HEK293T (cell line): ENCODE measurements around the gene LSM14A.

Experiments
- CTCF ChIA-PET: fragments of 350-600 bp; formaldehyde crosslinking; extraction: SDS; loops from one replicate; lab custom pipeline; 2021; ENCODE audit warnings: antibody characterized with exemption, inconsistent platforms; lab: Yijun Ruan, JAX
- POLR2A ChIA-PET: fragments of 350-600 bp; formaldehyde crosslinking; extraction: SDS; loops from one replicate; lab custom pipeline; 2020; ENCODE audit warnings: antibody characterized with exemption, inconsistent platforms; lab: Yijun Ruan, JAX
- DNase-seq: peaks from one replicate; pipeline ENCODE4 v3.0.0; 2012; ENCODE audit warnings: mixed read lengths; ENCODE audit errors: extremely low spot score
- ARNT ChIP-seq: fragments of 450-650 bp; IDR thresholded peaks from 2 replicates; pipeline ENCODE4 v1.6.1; 2017; ENCODE audit warnings: mild to moderate bottlenecking
- BHLHE40 ChIP-seq: fragments of 450-650 bp; IDR thresholded peaks from 2 replicates; pipeline ENCODE4 v1.6.1; 2016; ENCODE audit warnings: mild to moderate bottlenecking, moderate library complexity, borderline replicate concordance
- CTBP1 ChIP-seq: fragments of 450-650 bp; IDR thresholded peaks from 2 replicates; pipeline ENCODE4 v1.6.1; 2016; ENCODE audit warnings: borderline replicate concordance
- ELF4 ChIP-seq: fragments of 450-650 bp; IDR thresholded peaks from 2 replicates; pipeline ENCODE4 v1.6.1; 2017; ENCODE audit warnings: antibody characterized with exemption
- FOXA1 ChIP-seq: fragments of 450-650 bp; IDR thresholded peaks from 2 replicates; pipeline ENCODE4 v1.6.1; 2016; ENCODE audit warnings: mild to moderate bottlenecking
- FOXK2 ChIP-seq: fragments of 450-650 bp; IDR thresholded peaks from 2 replicates; pipeline ENCODE4 v1.6.1; 2016; ENCODE audit warnings: mild to moderate bottlenecking
- FOXM1 ChIP-seq: fragments of 450-650 bp; IDR thresholded peaks from 2 replicates; pipeline ENCODE4 v1.6.1; 2017; ENCODE audit warnings: mild to moderate bottlenecking, borderline replicate concordance
- HDGF ChIP-seq: fragments of 450-650 bp; IDR thresholded peaks from 2 replicates; pipeline ENCODE4 v1.6.1; 2017; ENCODE audit warnings: antibody characterized with exemption, borderline replicate concordance
- L3MBTL2 ChIP-seq: fragments of 450-650 bp; conservative IDR thresholded peaks from 2 replicates; pipeline ENCODE4 v1.6.1; 2016; ENCODE audit warnings: mild to moderate bottlenecking
- LEF1 ChIP-seq: fragments of 450-650 bp; IDR thresholded peaks from 2 replicates; pipeline ENCODE4 v1.6.1; 2017; ENCODE audit warnings: mild to moderate bottlenecking, borderline replicate concordance
- NFRKB ChIP-seq: fragments of 450-650 bp; IDR thresholded peaks from 2 replicates; pipeline ENCODE4 v1.6.1; 2016; ENCODE audit warnings: mild to moderate bottlenecking, moderate library complexity
- PKNOX1 ChIP-seq: fragments of 450-650 bp; IDR thresholded peaks from 2 replicates; pipeline ENCODE4 v1.6.1; 2016
- SP1 ChIP-seq: fragments of 450-650 bp; IDR thresholded peaks from 2 replicates; pipeline ENCODE4 v1.6.1; 2017
- SUZ12 ChIP-seq: fragments of 450-650 bp; IDR thresholded peaks from 2 replicates; pipeline ENCODE4 v1.6.1; 2016; ENCODE audit warnings: mild to moderate bottlenecking
- TARDBP ChIP-seq: fragments of 450-650 bp; IDR thresholded peaks from 2 replicates; pipeline ENCODE4 v1.6.1; 2016
- ZNF384 ChIP-seq: fragments of 450-650 bp; IDR thresholded peaks from 2 replicates; pipeline ENCODE4 v1.6.1; 2016

Gene LSM14A

GRCh38 chr19:34180709-34181108 is 8.4 kb downstream of the LSM14A start:
- ChIA-PET POLR2A (interaction anchor here (1.4 kb wide), 1 partner anchor 184 kb away, joined by 3 read pairs; the partner anchor contains the start of gene GPI), CTCF (no interaction called here)
- DNase-seq: no peak
- TF ChIP-seq HDGF (no peak), ARNT (no peak), PKNOX1 (no peak), SP1 (no peak), CTBP1 (no peak), FOXK2 (no peak), FOXA1 (no peak), ELF4 (no peak), FOXM1 (no peak)

GRCh38 chr19:34181111-34181864 is 9.0 kb downstream of the LSM14A start:
- POLR2A ChIA-PET: interaction anchor here (1.1 to 3.7 kb wide), 2 partner anchors 8 to 10 kb away, joined by 3 to 14 read pairs; no protein-coding TSS in a partner anchor
- TF ChIP-seq SUZ12 (no peak), ARNT (no peak), ELF4 (no peak)

DNA sequence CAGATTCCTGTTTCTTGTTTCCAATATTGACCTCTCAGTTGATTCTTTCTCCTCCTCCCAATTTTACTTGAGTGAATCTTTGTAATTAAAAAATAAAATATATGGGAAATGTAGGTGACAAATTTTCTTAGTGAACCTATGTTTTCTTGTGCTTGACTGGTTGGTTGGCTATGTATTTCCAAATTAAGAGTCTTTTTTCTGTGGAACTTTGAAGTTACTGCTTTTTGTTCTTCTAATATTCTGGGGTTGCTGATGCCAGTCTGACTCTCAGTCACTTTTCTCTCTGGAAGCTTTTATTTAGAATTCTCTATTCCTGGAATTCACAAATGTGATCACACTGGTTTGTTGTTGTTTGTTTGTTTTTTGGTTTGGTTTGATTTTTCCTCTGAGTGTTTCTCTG is 9.8 kb downstream of the LSM14A start:
- ChIA-PET POLR2A (interaction anchor here (1.1 to 3.7 kb wide), 2 partner anchors 9 to 11 kb away, joined by 3 to 14 read pairs; no protein-coding TSS in a partner anchor), CTCF (interaction anchor here (0.6 kb wide), 2 partner anchors 36 to 382 kb away, joined by 3 to 4 read pairs; no protein-coding TSS in a partner anchor)
- DNase-seq: no peak
- TF ChIP-seq SUZ12 (no peak), L3MBTL2 (no peak), FOXM1 (no peak), HDGF (no peak), LEF1 (no peak), BHLHE40 (no peak), FOXA1 (no peak), CTBP1 (no peak), FOXK2 (no peak), ELF4 (no peak), SP1 (no peak), NFRKB (no peak), PKNOX1 (no peak), ZNF384 (no peak), ARNT (no peak), TARDBP (no peak)

More at GRCh38 chr19:34181111-34181864, 9.0 kb downstream of the LSM14A start:
- CTCF ChIA-PET: interaction anchor here (0.6 kb wide), 1 partner anchor 382 kb away, joined by 3 read pairs; no protein-coding TSS in a partner anchor
- no peak for DNase-seq

GRCh38 chr19:34184880-34185491 is 12.7 kb downstream of the LSM14A start:
- ChIA-PET POLR2A (interaction anchor here (1.3 to 3.7 kb wide), 2 partner anchors 13 to 14 kb away, joined by 3 to 14 read pairs; partner anchors contain the start of gene LSM14A), CTCF (no interaction called here)
- TF ChIP-seq BHLHE40 (no peak), SUZ12 (no peak), CTBP1 (no peak), NFRKB (no peak), L3MBTL2 (no peak), ELF4 (no peak), SP1 (no peak), TARDBP (no peak), FOXA1 (no peak), ARNT (no peak), HDGF (no peak), FOXM1 (no peak)
- peak; percentile 14 for DNase-seq

DNA sequence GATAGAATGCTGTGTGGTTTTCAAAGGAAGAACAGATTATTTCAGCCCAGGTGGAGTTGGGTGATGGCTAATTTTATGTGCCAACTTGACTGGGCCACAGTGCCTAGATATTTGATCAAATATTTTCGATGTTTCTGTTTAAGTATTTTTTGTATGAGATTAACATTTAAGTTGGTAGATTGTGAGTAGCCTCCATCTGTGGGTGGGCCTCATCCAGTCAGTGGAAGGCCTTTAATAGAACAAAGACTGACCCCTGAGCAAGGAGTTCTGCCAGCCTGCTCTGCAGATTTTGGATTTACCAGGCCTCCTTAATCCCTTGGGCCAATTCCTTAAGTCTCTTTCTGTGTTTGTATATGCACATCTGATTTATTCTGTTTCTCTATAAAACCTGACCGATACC is 13.9 kb downstream of the LSM14A start:
- POLR2A ChIA-PET: interaction anchor here (1.3 kb wide), 1 partner anchor 15 kb away, joined by 3 read pairs; the partner anchor contains the start of gene LSM14A
- CTCF ChIA-PET: no interaction called here
- no peak for DNase-seq
- TF ChIP-seq HDGF: no peak
- no peak for TF ChIP-seq FOXK2
- no peak for TF ChIP-seq TARDBP
- no peak for TF ChIP-seq BHLHE40
- TF ChIP-seq SUZ12: no peak
- no peak for TF ChIP-seq CTBP1
- TF ChIP-seq ZNF384: no peak
- no peak for TF ChIP-seq L3MBTL2
- no peak for TF ChIP-seq NFRKB
- no peak for TF ChIP-seq LEF1
- TF ChIP-seq SP1: no peak
- no peak for TF ChIP-seq FOXM1
- TF ChIP-seq PKNOX1: no peak
- TF ChIP-seq FOXA1: no peak
- TF ChIP-seq ARNT: no peak
- no peak for TF ChIP-seq ELF4
